Measurements from ENCODE around the gene FARP1.

DNA sequence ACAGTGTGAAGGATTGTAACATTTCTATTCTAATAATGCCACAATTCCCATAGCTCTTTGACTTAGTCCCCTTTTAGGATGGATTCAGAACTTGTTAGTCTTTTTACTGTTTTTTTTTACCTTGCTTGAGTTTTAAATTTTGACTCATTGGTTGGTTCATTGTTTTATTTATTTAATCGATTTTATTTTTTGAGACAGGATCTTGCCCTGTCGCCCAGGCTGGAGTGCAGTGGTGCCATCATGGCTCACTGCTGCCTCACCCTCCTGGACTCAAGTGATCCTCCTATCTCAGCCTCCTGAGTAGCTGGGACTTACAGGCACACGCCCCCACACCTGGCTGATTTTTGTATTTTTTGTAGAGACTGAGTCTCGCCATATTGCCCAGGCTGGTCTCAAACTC is 39.3 kb downstream of the FARP1 start:
- TF ChIP-seq, protein P1, sequence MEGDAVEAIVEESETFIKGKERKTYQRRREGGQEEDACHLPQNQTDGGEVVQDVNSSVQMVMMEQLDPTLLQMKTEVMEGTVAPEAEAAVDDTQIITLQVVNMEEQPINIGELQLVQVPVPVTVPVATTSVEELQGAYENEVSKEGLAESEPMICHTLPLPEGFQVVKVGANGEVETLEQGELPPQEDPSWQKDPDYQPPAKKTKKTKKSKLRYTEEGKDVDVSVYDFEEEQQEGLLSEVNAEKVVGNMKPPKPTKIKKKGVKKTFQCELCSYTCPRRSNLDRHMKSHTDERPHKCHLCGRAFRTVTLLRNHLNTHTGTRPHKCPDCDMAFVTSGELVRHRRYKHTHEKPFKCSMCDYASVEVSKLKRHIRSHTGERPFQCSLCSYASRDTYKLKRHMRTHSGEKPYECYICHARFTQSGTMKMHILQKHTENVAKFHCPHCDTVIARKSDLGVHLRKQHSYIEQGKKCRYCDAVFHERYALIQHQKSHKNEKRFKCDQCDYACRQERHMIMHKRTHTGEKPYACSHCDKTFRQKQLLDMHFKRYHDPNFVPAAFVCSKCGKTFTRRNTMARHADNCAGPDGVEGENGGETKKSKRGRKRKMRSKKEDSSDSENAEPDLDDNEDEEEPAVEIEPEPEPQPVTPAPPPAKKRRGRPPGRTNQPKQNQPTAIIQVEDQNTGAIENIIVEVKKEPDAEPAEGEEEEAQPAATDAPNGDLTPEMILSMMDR (IDR thresholded peaks at IDR 0.05): no peak
- TF ChIP-seq ESRRA (CRISPR knock-in tag; IDR thresholded peaks at IDR 0.05; ENCODE audit: borderline replicate concordance): no peak
- no peak for TF ChIP-seq ZNF219 (CRISPR knock-in tag; IDR thresholded peaks at IDR 0.05; ENCODE audit: borderline replicate concordance)

Data from WTC11 (cell line).